Thyroid gland (tissue), 4 donors: ENCODE measurements around the gene DCP2.

ENCODE experiments used
- CTCF ChIP-seq, 6 experiments: fragments of 200-600 bp in 3 of 6; fragments of 450-650 bp in 3 of 6; sonication (generic) in 3 of 6; IDR thresholded peaks; one replicate each; pipeline ENCODE4 v1.5.1; 2016 to 2019; ENCODE audit warnings: antibody characterized with exemption in 6 of 6, mild to moderate bottlenecking in 2 of 6, inconsistent platforms in 1 of 6, moderate library complexity in 1 of 6
- POLR2A ChIP-seq, 2 donors: fragments of 450-650 bp; IDR thresholded peaks; one replicate each; pipeline ENCODE4 v1.6.1; 2017; ENCODE audit warnings: antibody characterized with exemption in 2 of 2, mild to moderate bottlenecking in 2 of 2, moderate library complexity in 1 of 2

- no peak for TF ChIP-seq CTCF (IDR thresholded peaks at IDR 0.05)
- TF ChIP-seq POLR2A (IDR thresholded peaks at IDR 0.05), result no peak
Observed at GRCh38 chr5:113034182-113034773, 57.7 kb downstream of the DCP2 start.
